A549 (cell line): ENCODE results near the gene IFITM10. TPM values are rescaled to one million over a fixed set of nuclear protein-coding genes. Genes with fewer than 3 reads are reported as not detected.

ENCODE experiments used
- ATAC-seq, 2 experiments: fragments of 200-7000 bp in 1 of 2; fragments of >200 bp in 1 of 2; cut with Nextera tagmentation in 1 of 2; cut with Tn5 transposase in 1 of 2; 3 replicates each; pipeline versions ENCODE4 v1.8.0 to v1.9.1; 2018 to 2020; ENCODE audit warnings: mild to moderate bottlenecking in 1 of 2, moderate library complexity in 1 of 2
- CTCF ChIA-PET: fragments of 300-600 bp; sonication (Branson Sonifier 250); formaldehyde crosslinking; extraction: SDS; loops from one replicate; lab custom pipeline; 2021; ENCODE audit warnings: antibody characterized with exemption, inconsistent platforms; lab: Yijun Ruan, JAX
- POLR2A ChIA-PET: fragments of 350-600 bp; formaldehyde crosslinking; extraction: SDS; loops from one replicate; lab custom pipeline; 2021; ENCODE audit warnings: antibody characterized with exemption, inconsistent platforms; lab: Yijun Ruan, JAX
- DNase-seq, 2 experiments: peaks; one replicate each; pipeline versions ENCODE4 v3.0.0 to v3.0.0-alpha.2; 2011 to 2016; ENCODE audit warnings: low read depth in 1 of 2, low spot score in 1 of 2
- FAIRE-seq: peaks from 2 replicates; lab custom pipeline; 2011; peaks lifted over from hg19 to GRCh38; lab: Jason Lieb, UNC
- H3K27ac ChIP-seq, 2 experiments: fragments of >200 bp; sonication (Bioruptor Twin); formaldehyde crosslinking; 3 replicates each; pipeline ENCODE4 v1.5.1; 2016 to 2017
- H3K4me1 ChIP-seq: fragments of >200 bp; sonication (Bioruptor Twin); formaldehyde crosslinking; 3 replicates; pipeline ENCODE4 v1.6.1; 2016
- H3K4me2 ChIP-seq: fragments of >200 bp; sonication (Bioruptor Twin); formaldehyde crosslinking; 3 replicates; pipeline ENCODE4 v1.6.1; 2016
- H3K4me3 ChIP-seq: fragments of >200 bp; sonication (Bioruptor Twin); formaldehyde crosslinking; 3 replicates; pipeline ENCODE4 v1.5.1; 2016
- H3K9me3 ChIP-seq: fragments of >200 bp; sonication (Bioruptor Twin); formaldehyde crosslinking; 3 replicates; pipeline ENCODE4 v1.6.1; 2016
- BCL3 ChIP-seq: fragments of >200 bp; sonication (Bioruptor Twin); formaldehyde crosslinking; IDR thresholded peaks from 3 replicates; pipeline ENCODE4 v1.6.1; 2016
- BHLHE40 ChIP-seq: IDR thresholded peaks from 2 replicates; pipeline ENCODE4 v1.6.1; 2012; ENCODE audit warnings: low read depth, low read length, inconsistent platforms
- CBX8 ChIP-seq: fragments of 200-600 bp; sonication (generic); IDR thresholded peaks from 2 replicates; pipeline ENCODE4 v1.6.1; 2016
- CEBPB ChIP-seq, 2 experiments: fragments of >200 bp in 1 of 2; sonication (Bioruptor Twin) in 1 of 2; formaldehyde crosslinking in 1 of 2; IDR thresholded peaks; 2 replicates each; pipeline ENCODE4 v1.6.1; 2012 to 2016
- CHD4 ChIP-seq: fragments of 200-600 bp; sonication (generic); IDR thresholded peaks from 2 replicates; pipeline ENCODE4 v1.6.1; 2016; ENCODE audit warnings: antibody characterized with exemption, mild to moderate bottlenecking, borderline replicate concordance
- CTCF ChIP-seq: fragments of >200 bp; sonication (Bioruptor Twin); formaldehyde crosslinking; IDR thresholded peaks from 3 replicates; pipeline ENCODE4 v1.5.1; 2016
- E2F6 ChIP-seq: IDR thresholded peaks from 2 replicates; pipeline ENCODE4 v1.6.1; 2012; ENCODE audit warnings: low read depth, borderline replicate concordance
- FOSL2 ChIP-seq, 2 experiments: fragments of 450-650 bp in 1 of 2; fragments of >200 bp in 1 of 2; sonication (Bioruptor Twin) in 1 of 2; formaldehyde crosslinking; IDR thresholded peaks; 2 replicates each; pipeline versions ENCODE4 v1.5.0 to v1.6.1; 2016 to 2020; ENCODE audit warnings: mild to moderate bottlenecking in 1 of 2, moderate library complexity in 1 of 2
- FOXS1 ChIP-seq: fragments of 250-450 bp; sonication (Bioruptor Pico); IDR thresholded peaks from 2 replicates; pipeline ENCODE4 v1.5.0; 2020; ENCODE audit warnings: mild to moderate bottlenecking, moderate library complexity
- GATA3 ChIP-seq: IDR thresholded peaks from 2 replicates; pipeline ENCODE4 v1.6.1; 2012; ENCODE audit warnings: borderline replicate concordance
- HES2 ChIP-seq: fragments of >200 bp; sonication (Bioruptor Twin); formaldehyde crosslinking; IDR thresholded peaks from 2 replicates; pipeline ENCODE4 v1.6.1; 2016
- HEYL ChIP-seq: fragments of 250-450 bp; sonication (Bioruptor Pico); IDR thresholded peaks from 2 replicates; pipeline ENCODE4 v1.8.0; 2021; ENCODE audit warnings: mild to moderate bottlenecking, moderate library complexity
- KDM1A ChIP-seq: fragments of 200-600 bp; sonication (generic); IDR thresholded peaks from 2 replicates; pipeline ENCODE4 v1.6.1; 2016; ENCODE audit warnings: low read depth, mild to moderate bottlenecking
- MAX ChIP-seq: IDR thresholded peaks from 2 replicates; pipeline ENCODE4 v1.6.1; 2012
- MYC ChIP-seq: IDR thresholded peaks from 2 replicates; pipeline ENCODE4 v1.6.1; 2012; ENCODE audit warnings: mild to moderate bottlenecking, inconsistent platforms, low read length, improper control_type of control experiment, borderline replicate concordance
- NPAS2 ChIP-seq: fragments of 250-450 bp; sonication (Bioruptor Pico); IDR thresholded peaks from 2 replicates; pipeline ENCODE4 v1.8.0; 2022; ENCODE audit warnings: mild to moderate bottlenecking, moderate library complexity, borderline replicate concordance
- NR3C1 ChIP-seq: fragments of >200 bp; sonication (Bioruptor Twin); formaldehyde crosslinking; IDR thresholded peaks from 3 replicates; pipeline ENCODE4 v1.6.1; 2017
- POLR2A ChIP-seq: IDR thresholded peaks from 2 replicates; pipeline ENCODE4 v1.6.1; 2012; ENCODE audit warnings: mild to moderate bottlenecking, low read length
- POLR2AphosphoS2 ChIP-seq: conservative IDR thresholded peaks from 2 replicates; pipeline ENCODE4 v1.6.1; 2012; ENCODE audit warnings: low read length, improper control_type of control experiment, inconsistent platforms
- SMC3 ChIP-seq: fragments of >200 bp; sonication (Bioruptor Twin); formaldehyde crosslinking; IDR thresholded peaks from 3 replicates; pipeline ENCODE4 v1.6.1; 2018; ENCODE audit warnings: inconsistent platforms
- TP53 ChIP-seq: fragments of 250-450 bp; sonication (Bioruptor Pico); IDR thresholded peaks from 2 replicates; pipeline ENCODE4 v1.5.0; 2021; ENCODE audit warnings: mild to moderate bottlenecking, moderate library complexity
- ZC3H11A ChIP-seq: fragments of 450-650 bp; IDR thresholded peaks from 2 replicates; pipeline ENCODE4 v1.6.1; 2014; ENCODE audit warnings: antibody characterized with exemption, mild to moderate bottlenecking
- ZNF302 ChIP-seq: fragments of 250-450 bp; sonication (Bioruptor Pico); IDR thresholded peaks from 2 replicates; pipeline ENCODE4 v1.9.0; 2021; ENCODE audit warnings: inconsistent platforms, mild to moderate bottlenecking, moderate library complexity
- ZSCAN20 ChIP-seq: fragments of 250-450 bp; sonication (Bioruptor Pico); IDR thresholded peaks from 2 replicates; pipeline ENCODE4 v1.8.0; 2022; ENCODE audit warnings: mild to moderate bottlenecking, moderate library complexity
- WGBS: methylation state at CpG from one replicate; pipeline ENCODE4 v1.1.6; 2017; ENCODE audit errors: missing lambda C conversion rate; 5-methylcytosine and 5-hydroxymethylcytosine counted together
- polyA plus RNA-seq, 4 experiments: library from polyadenylated mRNA; depleted of rRNA in 3 of 4; stranded (reverse); fragments of >200 nt; fragmentation: RNase III in 1 of 4; extraction: RNeasy Plus Mini Kit Qiagen cat#74134 plus additional on column Dnase treatment in 1 of 4; gene quantifications; 2 replicates in 3 of 4; 3 replicates in 1 of 4; pipeline ENCODE4 v1.2.3, GENCODE V29; 2011 to 2017
- TF ChIP-seq, protein P1 (sequence below): fragments of 250-450 bp; sonication (Bioruptor Pico); IDR thresholded peaks from 2 replicates; pipeline ENCODE4 v1.5.0; 2021; ENCODE audit warnings: mild to moderate bottlenecking, moderate library complexity, borderline replicate concordance

IFITM10 gene
- polyA plus RNA-seq, 2 of the 4 experiments (the other 2 are of a cell fraction): 0.28 to 0.67 TPM

DNA sequence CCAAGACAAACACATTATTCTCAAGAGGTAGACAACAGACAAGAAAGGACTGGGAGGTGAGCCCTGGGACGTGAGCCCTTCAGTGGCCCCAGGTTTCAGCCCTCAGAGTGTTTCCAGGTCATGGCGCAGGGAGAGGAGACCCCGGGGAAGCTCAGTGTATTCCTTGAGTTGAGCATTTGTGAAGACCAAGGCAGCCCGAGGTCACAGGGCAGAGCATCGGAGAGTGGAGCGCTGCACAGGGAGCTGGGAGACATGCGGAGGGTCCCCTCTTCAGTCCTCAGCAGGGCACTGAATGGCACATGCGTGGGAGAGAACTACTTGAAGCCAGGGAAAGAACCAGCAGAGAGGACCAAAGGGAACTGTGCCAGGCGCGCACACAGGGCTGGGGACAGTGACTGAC lies 41.7 kb downstream of the IFITM10 start:
- ATAC-seq: no peak
- no peak for TF ChIP-seq NR3C1
- TF ChIP-seq ZNF302: no peak
- no peak for TF ChIP-seq CBX8
- no peak for TF ChIP-seq CEBPB (IDR thresholded peaks at IDR 0.05)
- TF ChIP-seq CTCF: no peak
- TF ChIP-seq POLR2AphosphoS2: no peak
- no peak for TF ChIP-seq CHD4
- no peak for TF ChIP-seq NPAS2 (CRISPR knock-in tag)
- TF ChIP-seq E2F6: no peak
- TF ChIP-seq SMC3: no peak
- TF ChIP-seq, protein P1, sequence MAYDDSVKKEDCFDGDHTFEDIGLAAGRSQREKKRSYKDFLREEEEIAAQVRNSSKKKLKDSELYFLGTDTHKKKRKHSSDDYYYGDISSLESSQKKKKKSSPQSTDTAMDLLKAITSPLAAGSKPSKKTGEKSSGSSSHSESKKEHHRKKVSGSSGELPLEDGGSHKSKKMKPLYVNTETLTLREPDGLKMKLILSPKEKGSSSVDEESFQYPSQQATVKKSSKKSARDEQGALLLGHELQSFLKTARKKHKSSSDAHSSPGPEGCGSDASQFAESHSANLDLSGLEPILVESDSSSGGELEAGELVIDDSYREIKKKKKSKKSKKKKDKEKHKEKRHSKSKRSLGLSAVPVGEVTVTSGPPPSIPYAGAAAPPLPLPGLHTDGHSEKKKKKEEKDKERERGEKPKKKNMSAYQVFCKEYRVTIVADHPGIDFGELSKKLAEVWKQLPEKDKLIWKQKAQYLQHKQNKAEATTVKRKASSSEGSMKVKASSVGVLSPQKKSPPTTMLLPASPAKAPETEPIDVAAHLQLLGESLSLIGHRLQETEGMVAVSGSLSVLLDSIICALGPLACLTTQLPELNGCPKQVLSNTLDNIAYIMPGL: no peak
- no peak for TF ChIP-seq MAX
- TF ChIP-seq MYC: no peak
- no peak for TF ChIP-seq HEYL
- no peak for FAIRE-seq
- POLR2A ChIA-PET: no interaction called here
- Histone ChIP-seq H3K4me2 (no peak overlapping the region), H3K27ac (no peak overlapping the region), H3K4me3 (no peak overlapping the region), H3K9me3 (no peaks in the 10 kb centered on the region), H3K4me1 (peaks cover 3% of the 10 kb centered on the region; the same call in 1 of the 3 replicates)
- no peak for DNase-seq
- CTCF ChIA-PET: interaction anchor here (1.1 to 10.5 kb wide), 8 partner anchors 7 to 293 kb away, joined by 3 to 97 read pairs (median 4); partner anchors contain the start of gene SYT8
- WGBS: 64% methylated on average over 10 of the region's 10 CpGs

- FAIRE-seq (no peak), DNase-seq (no peak), ATAC-seq (no peak)
- 19% methylated on average over 4 of the region's 4 CpGs for WGBS
- no peaks in the 10 kb centered on the region for H3K9me3 ChIP-seq
- no peak overlapping the region for H3K27ac ChIP-seq
- H3K4me1 ChIP-seq: peaks cover 3% of the 10 kb centered on the region; the same call in 1 of the 3 replicates
- H3K4me3 ChIP-seq: no peak overlapping the region
- CTCF ChIA-PET: interaction anchor here (1.0 to 10.5 kb wide), 13 partner anchors 8 to 443 kb away, joined by 3 to 97 read pairs (median 8); partner anchors contain the start of gene SYT8
- H3K4me2 ChIP-seq: no peak overlapping the region
- POLR2A ChIA-PET: interaction anchor here (1.7 kb wide), 1 partner anchor 126 kb away, joined by 3 read pairs; no protein-coding TSS in a partner anchor
- TF ChIP-seq FOXS1 (no peak), POLR2A (no peak), E2F6 (no peak), HES2 (no peak), ZC3H11A (no peak), CTCF (no peak), ZSCAN20 (CRISPR knock-in tag) (no peak), TP53 (CRISPR knock-in tag) (no peak), BHLHE40 (no peak), SMC3 (no peak), BCL3 (no peak), FOSL2 (IDR thresholded peaks at IDR 0.05) (no peak), FOSL2 (CRISPR knock-in tag; IDR thresholded peaks at IDR 0.05) (no peak), KDM1A (no peak), CHD4 (no peak), GATA3 (no peak)
- TF ChIP-seq, protein P1: no peak
Measured at GRCh38 chr11:1707751-1708150, 42.6 kb downstream of the IFITM10 start.
